Keratinocyte (primary cell): ENCODE results near the gene KIR2DL3. TPM values are rescaled to one million over a fixed set of nuclear protein-coding genes. Genes with fewer than 3 reads are reported as not detected.
"Not testable (repeated sequence)": the region's sequence is repeated elsewhere in the genome, so short reads cannot be mapped to it uniquely, and the experiment has no call there.

Experiments
- DNase-seq: peaks from one replicate; pipeline ENCODE4 v3.0.0-alpha.2; 2011; ENCODE audit warnings: low read depth, missing footprints, low spot score
- FAIRE-seq: peaks from 2 replicates; lab custom pipeline; 2011; peaks lifted over from hg19 to GRCh38; lab: Jason Lieb, UNC
- H2AFZ ChIP-seq: 2 replicates; pipeline ENCODE4 v1.6.0; 2012; ENCODE audit warnings: low read length, control low read depth, inconsistent platforms; ENCODE audit not compliant: control insufficient read depth
- H3K27ac ChIP-seq: 2 replicates; pipeline ENCODE4 v1.5.1; 2011; ENCODE audit warnings: low read length; ENCODE audit not compliant: control insufficient read depth, insufficient read depth
- H3K27me3 ChIP-seq: 3 replicates; pipeline ENCODE4 v1.6.0; 2011; ENCODE audit warnings: low read length; ENCODE audit not compliant: control insufficient read depth, insufficient read depth; ENCODE audit errors: extremely low read depth
- H3K36me3 ChIP-seq, 2 experiments: 2 replicates in 1 of 2; 3 replicates in 1 of 2; pipeline ENCODE4 v1.5.1; 2011; ENCODE audit warnings: low read length in 2 of 2, mild to moderate bottlenecking in 1 of 2; ENCODE audit not compliant: control insufficient read depth in 2 of 2, insufficient read depth in 2 of 2; ENCODE audit errors: extremely low read depth in 1 of 2
- H3K4me1 ChIP-seq: 3 replicates; pipeline ENCODE4 v1.5.1; 2011; ENCODE audit warnings: low read length; ENCODE audit not compliant: control insufficient read depth, insufficient read depth; ENCODE audit errors: extremely low read depth
- H3K4me2 ChIP-seq: 3 replicates; pipeline ENCODE4 v1.6.0; 2011; ENCODE audit warnings: low read depth, low read length; ENCODE audit not compliant: control insufficient read depth, insufficient read depth; ENCODE audit errors: extremely low read depth
- H3K4me3 ChIP-seq, 3 experiments: fragments of 200-600 bp in 1 of 3; sonication (generic) in 1 of 3; 2 replicates in 2 of 3; 3 replicates in 1 of 3; pipeline ENCODE4 v1.5.1; 2011 to 2016; ENCODE audit warnings: low read length in 3 of 3, mild to moderate bottlenecking in 3 of 3, control low read depth in 2 of 3, inconsistent platforms in 1 of 3, low read depth in 1 of 3, mixed read lengths in 1 of 3, mixed run types in 1 of 3, moderate library complexity in 1 of 3; ENCODE audit not compliant: control insufficient read depth in 2 of 3, insufficient read depth in 2 of 3; ENCODE audit errors: extremely low read depth in 1 of 3
- H3K79me2 ChIP-seq: 2 replicates; pipeline ENCODE4 v1.6.0; 2012; ENCODE audit warnings: low read length; ENCODE audit not compliant: control insufficient read depth, insufficient read depth
- H3K9ac ChIP-seq: 3 replicates; pipeline ENCODE4 v1.6.0; 2011; ENCODE audit warnings: low read length; ENCODE audit not compliant: control insufficient read depth, insufficient read depth; ENCODE audit errors: extremely low read depth
- H3K9me1 ChIP-seq: 3 replicates; pipeline ENCODE4 v1.6.0; 2011; ENCODE audit warnings: low read length; ENCODE audit not compliant: control insufficient read depth, insufficient read depth; ENCODE audit errors: extremely low read depth
- H3K9me3 ChIP-seq: 2 replicates; pipeline ENCODE4 v1.5.1; 2012; ENCODE audit warnings: low read depth, low read length; ENCODE audit not compliant: control insufficient read depth
- H4K20me1 ChIP-seq: 3 replicates; pipeline ENCODE4 v1.6.0; 2011; ENCODE audit warnings: low read length; ENCODE audit not compliant: control insufficient read depth, insufficient read depth; ENCODE audit errors: extremely low read depth
- dilution Hi-C: fragments of 300-500 bp; cut with MboI; formaldehyde crosslinking; loops from one replicate; pipeline ENCODE4 v1.7.0; 2020; ENCODE audit warnings: low sequenced_read_pairs; ENCODE audit not compliant: extremely low pct_ligation_motif_present
- polyA plus RNA-seq, 5 experiments: library from polyadenylated mRNA; depleted of rRNA in 3 of 5; stranded (reverse) in 3 of 5; stranded (forward) in 1 of 5; unstranded in 1 of 5; fragments of >200 nt; gene quantifications; 1 replicate in 1 of 5; 2 replicates in 3 of 5; 3 replicates in 1 of 5; pipeline versions ENCODE4 v1.2.1 to v1.2.3, GENCODE V29; 2011 to 2012; ENCODE audit warnings: missing spikeins in 2 of 5, low read depth in 1 of 5, low replicate concordance in 1 of 5

KIR2DL3 gene
- polyA plus RNA-seq, 1 donor (not counting 4 experiments of a cell fraction or from before 2014, with no cell fraction given) = not detected

- H3K9me3 ChIP-seq, FAIRE-seq, H3K4me2 ChIP-seq, H4K20me1 ChIP-seq, H3K4me1 ChIP-seq, H3K9me1 ChIP-seq, DNase-seq, H3K27me3 ChIP-seq, H3K36me3 ChIP-seq, H3K79me2 ChIP-seq, H2AFZ ChIP-seq, H3K27ac ChIP-seq, H3K4me3 ChIP-seq, dilution Hi-C loops, H3K9ac ChIP-seq: not testable (repeated sequence)
Measured at GRCh38 chr19:54775095-54775815, 36.9 kb downstream of the KIR2DL3 start.

- H4K20me1 ChIP-seq, H3K27ac ChIP-seq, dilution Hi-C loops: not testable (repeated sequence)
Measured at GRCh38 chr19:54775830-54776229, 37.5 kb downstream of the KIR2DL3 start.

GRCh38 chr19:54777851-54778250 is 39.5 kb downstream of the KIR2DL3 start:
- H3K79me2 ChIP-seq, H3K4me1 ChIP-seq, dilution Hi-C loops, H4K20me1 ChIP-seq, H3K9me1 ChIP-seq, H3K9me3 ChIP-seq, H3K4me2 ChIP-seq, H3K27ac ChIP-seq, FAIRE-seq, H3K9ac ChIP-seq, DNase-seq, H3K4me3 ChIP-seq, H3K27me3 ChIP-seq, H2AFZ ChIP-seq, H3K36me3 ChIP-seq: not testable (repeated sequence)

More at GRCh38 chr19:54775830-54776229, 37.5 kb downstream of the KIR2DL3 start:
- not testable (repeated sequence) for FAIRE-seq, H3K36me3 ChIP-seq, H2AFZ ChIP-seq, DNase-seq, H3K9me3 ChIP-seq, H3K4me3 ChIP-seq, H3K9ac ChIP-seq, H3K9me1 ChIP-seq, H3K27me3 ChIP-seq, H3K4me2 ChIP-seq, H3K4me1 ChIP-seq, H3K79me2 ChIP-seq

GRCh38 chr19:54778896-54779295 is 40.6 kb downstream of the KIR2DL3 start:
- H3K79me2 ChIP-seq, DNase-seq, dilution Hi-C loops, H3K36me3 ChIP-seq, H3K9me3 ChIP-seq, H3K4me1 ChIP-seq, H3K9ac ChIP-seq, H3K4me2 ChIP-seq, H2AFZ ChIP-seq, H4K20me1 ChIP-seq, H3K9me1 ChIP-seq, H3K27me3 ChIP-seq, H3K27ac ChIP-seq, H3K4me3 ChIP-seq, FAIRE-seq: not testable (repeated sequence)

- H4K20me1 ChIP-seq, H3K27ac ChIP-seq, FAIRE-seq, H2AFZ ChIP-seq, H3K4me3 ChIP-seq, H3K4me1 ChIP-seq, H3K4me2 ChIP-seq, H3K27me3 ChIP-seq, DNase-seq, H3K36me3 ChIP-seq, H3K9ac ChIP-seq, H3K79me2 ChIP-seq, dilution Hi-C loops, H3K9me1 ChIP-seq: not testable (repeated sequence)
- H3K9me3 ChIP-seq = peaks cover 10% of the 10 kb centered on the region
Measured at GRCh38 chr19:54782916-54783315, 44.6 kb downstream of the KIR2DL3 start.
